Spleen (tissue), 11 donors: ENCODE data around the gene WDR33. TPM values are rescaled to one million over a fixed set of nuclear protein-coding genes. Genes with fewer than 3 reads are reported as not detected.

Source experiments
- DNase-seq: peaks from one replicate; pipeline ENCODE4 v3.0.0-alpha.2; 2020
- H3K27ac ChIP-seq, 8 donors: fragments of 200-600 bp; sonication (generic) in 7 of 8; 1 replicate in 4 of 8; 2 replicates in 4 of 8; pipeline versions ENCODE4 v1.5.0 to v1.8.0; 2016 to 2021; ENCODE audit warnings: inconsistent platforms in 4 of 8, mild to moderate bottlenecking in 4 of 8, moderate library complexity in 1 of 8
- H3K27me3 ChIP-seq, 7 donors: fragments of 200-600 bp; sonication (generic) in 6 of 7; replicated peaks in 1 of 7; 1 replicate in 4 of 7; 2 replicates in 3 of 7; pipeline versions ENCODE4 v1.5.0 to v1.8.0; 2016 to 2021; ENCODE audit warnings: inconsistent platforms in 3 of 7, mild to moderate bottlenecking in 1 of 7
- H3K36me3 ChIP-seq, 6 donors: fragments of 200-600 bp; sonication (generic) in 5 of 6; 1 replicate in 4 of 6; 2 replicates in 2 of 6; pipeline versions ENCODE4 v1.5.0 to v1.8.0; 2016 to 2021; ENCODE audit warnings: inconsistent platforms in 2 of 6
- H3K4me1 ChIP-seq, 6 donors: fragments of 200-600 bp; sonication (generic) in 5 of 6; 1 replicate in 3 of 6; 2 replicates in 3 of 6; pipeline versions ENCODE4 v1.5.0 to v1.8.0; 2016 to 2021; ENCODE audit warnings: inconsistent platforms in 3 of 6
- H3K4me3 ChIP-seq, 8 donors: fragments of 200-600 bp; sonication (generic) in 7 of 8; 1 replicate in 4 of 8; 2 replicates in 4 of 8; pipeline versions ENCODE4 v1.5.0 to v1.8.0; 2016 to 2021; ENCODE audit warnings: inconsistent platforms in 4 of 8, mild to moderate bottlenecking in 4 of 8, moderate library complexity in 2 of 8
- H3K9me3 ChIP-seq, 8 donors: fragments of 200-600 bp; sonication (generic) in 7 of 8; 1 replicate in 4 of 8; 2 replicates in 4 of 8; pipeline versions ENCODE4 v1.5.0 to v1.8.0; 2016 to 2021; ENCODE audit warnings: inconsistent platforms in 4 of 8
- CTCF ChIP-seq, 11 experiments: fragments of 200-600 bp in 7 of 11; fragments of 450-650 bp in 4 of 11; sonication (generic) in 4 of 11; IDR thresholded peaks in 8 of 11; conservative IDR thresholded peaks in 3 of 11; 1 replicate in 7 of 11; 2 replicates in 4 of 11; pipeline versions ENCODE4 v1.4.0 to v1.8.0; 2016 to 2021; ENCODE audit warnings: antibody characterized with exemption in 11 of 11, inconsistent platforms in 4 of 11, mild to moderate bottlenecking in 1 of 11
- POLR2A ChIP-seq, 3 donors: fragments of 450-650 bp; IDR thresholded peaks; one replicate each; pipeline ENCODE4 v1.5.1; 2017; ENCODE audit warnings: antibody characterized with exemption in 3 of 3, mild to moderate bottlenecking in 1 of 3
- POLR2AphosphoS5 ChIP-seq, 3 donors: sonication (generic); formaldehyde crosslinking; IDR thresholded peaks; one replicate each; pipeline ENCODE4 v1.5.1; 2017; ENCODE audit warnings: antibody characterized with exemption in 3 of 3
- WGBS, 5 donors: extraction: QIAGEN DNeasy Blood & Tissue Kit in 3 of 5; methylation state at CpG; one replicate each; pipeline versions ENCODE4 v1.1.5 to v1.1.7; 2013 to 2018; 5-methylcytosine and 5-hydroxymethylcytosine counted together
- intact Hi-C: fragments of 100-400 bp; cut with DNase I; formaldehyde crosslinking; loops from one replicate; pipeline ENCODE4 v1.15.0; 2023; ENCODE audit warnings: low total_unique reads
- polyA plus RNA-seq, 3 donors: library from polyadenylated mRNA; stranded (reverse); fragments of 200-250 nt; gene quantifications; one replicate each; pipeline ENCODE4 v1.2.1, GENCODE V29; 2013
- total RNA-seq, 7 donors: library from RNA; depleted of rRNA in 3 of 7; stranded (reverse); fragments of >200 nt in 3 of 7; fragmentation: NEBNext Ultra II Directional in 4 of 7; extraction: Animal tissue kit (Norgen Biotek cat#: 25700) in 4 of 7; gene quantifications; one replicate each; pipeline versions ENCODE4 v1.1.0 to v1.2.1, GENCODE V29; 2016 to 2021
- donor health status: healthy with polysubstance abuse.
- donor health status: DM: no; HTN: no; CAD: no; lungs with moderate emphysema.
- donor health status: DM: no; HTN: no; CAD: no.
- donor health status: Bipolar disorder and iron deficiency.
- donor health status: healthy.
- donor health status: DM: no; HTN: no; CAD: no.
- donor health status: DM: yes; HTN: yes; CAD: no.

Gene WDR33
- total and polyA plus RNA-seq, 10 donors: 15.4 to 85.3 (median 63.1) TPM

- Histone ChIP-seq H3K4me3 (no peak overlapping the region), H3K27me3 (no peaks in the 10 kb centered on the region), H3K9me3 (no peaks in the 10 kb centered on the region), H3K36me3 (peaks cover 0 to 15% (median 0%) of the 10 kb centered on the region in 6 donors), H3K27ac (no peak overlapping the region), H3K4me1 (peaks cover 4 to 68% (median 29%) of the 10 kb centered on the region in 6 donors)
- WGBS, 5 donors: 83 to 94% (median 88%) methylated on average over 8 of the region's 8 CpGs
- DNase-seq: no peak
- intact Hi-C loops: no loop called here
- TF ChIP-seq POLR2AphosphoS5 (IDR thresholded peaks at IDR 0.05) (no peak), CTCF (IDR thresholded peaks at IDR 0.05 in 8 of 11, conservative IDR thresholded peaks at IDR 0.05 in 3 of 11) (no peak), POLR2A (IDR thresholded peaks at IDR 0.05) (no peak)
These were observed 20.1 kb downstream of the WDR33 start for GRCh38 chr2:127790694-127791529.

- intact Hi-C loops: no loop called here
- 96 to 98% (median 97%) methylated on average over 6 of the region's 6 CpGs for WGBS, 5 donors
- TF ChIP-seq POLR2A (IDR thresholded peaks at IDR 0.05) (no peak), CTCF (IDR thresholded peaks at IDR 0.05 in 8 of 11, conservative IDR thresholded peaks at IDR 0.05 in 3 of 11) (no peak)
- no peak for DNase-seq
- H3K27ac ChIP-seq: no peak overlapping the region
- no peaks in the 10 kb centered on the region for H3K9me3 ChIP-seq
- no peaks in the 10 kb centered on the region for H3K27me3 ChIP-seq
- H3K4me3 ChIP-seq: no peak overlapping the region
- peaks cover 0 to 20% (median 3%) of the 10 kb centered on the region in 6 donors for H3K36me3 ChIP-seq
- H3K4me1 ChIP-seq: peaks cover 0 to 53% (median 16%) of the 10 kb centered on the region in 6 donors
These were observed 24.7 kb downstream of the WDR33 start for GRCh38 chr2:127786048-127786809.

- no peak for DNase-seq
- H3K4me3 ChIP-seq: no peak overlapping the region
- no peak for TF ChIP-seq POLR2A (IDR thresholded peaks at IDR 0.05)
- no peak for TF ChIP-seq CTCF (IDR thresholded peaks at IDR 0.05 in 8 of 11, conservative IDR thresholded peaks at IDR 0.05 in 3 of 11)
- no peak for TF ChIP-seq POLR2AphosphoS5 (IDR thresholded peaks at IDR 0.05)
- peaks cover 0 to 41% (median 15%) of the 10 kb centered on the region in 6 donors for H3K4me1 ChIP-seq
- intact Hi-C loops: no loop called here
- no peaks in the 10 kb centered on the region for H3K9me3 ChIP-seq
- H3K36me3 ChIP-seq: peaks cover 0 to 25% (median 3%) of the 10 kb centered on the region in 6 donors
- H3K27me3 ChIP-seq: no peaks in the 10 kb centered on the region
- 82 to 95% (median 89%) methylated on average over 2 of the region's 2 CpGs for WGBS, 5 donors
- H3K27ac ChIP-seq: no peak overlapping the region
These were observed 25.9 kb downstream of the WDR33 start for GRCh38 chr2:127784965-127785518.

GRCh38 chr2:127783101-127783500 is 27.9 kb downstream of the WDR33 start:
- no peaks in the 10 kb centered on the region for H3K27me3 ChIP-seq
- no peak for TF ChIP-seq POLR2A (IDR thresholded peaks at IDR 0.05)
- TF ChIP-seq POLR2AphosphoS5 (IDR thresholded peaks at IDR 0.05): no peak
- TF ChIP-seq CTCF (IDR thresholded peaks at IDR 0.05 in 8 of 11, conservative IDR thresholded peaks at IDR 0.05 in 3 of 11): no peak
- peak overlapping the region in 1 of 8 donors; percentile 4 for H3K27ac ChIP-seq
- H3K36me3 ChIP-seq: peaks cover 0 to 25% (median 3%) of the 10 kb centered on the region in 6 donors
- H3K4me1 ChIP-seq: peaks cover 0 to 50% (median 21%) of the 10 kb centered on the region in 6 donors
- intact Hi-C loops: no loop called here
- no peak for DNase-seq
- no peaks in the 10 kb centered on the region for H3K9me3 ChIP-seq
- no peak overlapping the region for H3K4me3 ChIP-seq
